GM06990 (cell line): ENCODE measurements around the gene SPINDOC.
A peak's percentile ranks its signal among the peaks of the same experiment; 100 is the strongest.

Experiments used
- DNase-seq: peaks from one replicate; pipeline ENCODE4 v3.0.0-alpha.2; 2011; ENCODE audit not compliant: insufficient read length; ENCODE audit errors: extremely low read depth
- H3K27me3 ChIP-seq: replicated peaks from 2 replicates; pipeline ENCODE4 v1.6.0; 2011; ENCODE audit warnings: low read length; ENCODE audit not compliant: control insufficient read depth, insufficient read depth
- H3K36me3 ChIP-seq: 2 replicates; pipeline ENCODE4 v1.5.1; 2011; ENCODE audit warnings: low read length; ENCODE audit not compliant: control insufficient read depth, insufficient read depth
- H3K4me3 ChIP-seq: replicated peaks from 2 replicates; pipeline ENCODE4 v1.5.1; 2011; ENCODE audit warnings: low read depth, mild to moderate bottlenecking, control low read depth, low read length
- CTCF ChIP-seq: IDR thresholded peaks from 2 replicates; pipeline ENCODE4 v1.5.1; 2011; ENCODE audit warnings: low read length, control low read depth, mild to moderate bottlenecking, inconsistent platforms; ENCODE audit not compliant: insufficient read depth, poor library complexity, severe bottlenecking

The SPINDOC gene

GRCh38 chr11:63837739-63838138 lies 24.5 kb downstream of the SPINDOC start:
- TF ChIP-seq CTCF: no peak
- peaks cover 3% of the 10 kb centered on the region; the same call in 1 of the 2 replicates for H3K36me3 ChIP-seq
- no peaks in the 10 kb centered on the region for H3K27me3 ChIP-seq
- no peak for DNase-seq
- H3K4me3 ChIP-seq: peak overlapping the region; percentile 58; the same call in 1 of the 2 replicates

- no peak for DNase-seq
- H3K36me3 ChIP-seq: peaks cover 6% of the 10 kb centered on the region
- peak overlapping the region; percentile 58 for H3K4me3 ChIP-seq
- H3K27me3 ChIP-seq: no peaks in the 10 kb centered on the region
- TF ChIP-seq CTCF: no peak
These were observed 25.0 kb downstream of the SPINDOC start for GRCh38 chr11:63838150-63838677.

- peak; percentile 96 for DNase-seq
- peaks cover 9% of the 10 kb centered on the region for H3K36me3 ChIP-seq
- H3K27me3 ChIP-seq: no peaks in the 10 kb centered on the region
- peak within 1 kb of the TSS; percentile 72 for H3K4me3 ChIP-seq
- TF ChIP-seq CTCF: no peak
These were observed 25.6 kb downstream of the SPINDOC start, which contains the start of gene MARK2 for GRCh38 chr11:63838678-63839507. Gene MARK2 (plus strand): TSS chr11:63839110. CDS start chr11:63839507, 397 bp downstream.

GRCh38 chr11:63839508-63840355 lies 26.5 kb downstream of the SPINDOC start:
- H3K4me3 ChIP-seq: peak overlapping the region; percentile 72
- TF ChIP-seq CTCF: no peak
- DNase-seq: peak; percentile 64
- H3K36me3 ChIP-seq: peaks cover 9% of the 10 kb centered on the region
- H3K27me3 ChIP-seq: no peaks in the 10 kb centered on the region

- peak overlapping the region; percentile 72 for H3K4me3 ChIP-seq
- no peak for TF ChIP-seq CTCF
- DNase-seq: no peak
- no peaks in the 10 kb centered on the region for H3K27me3 ChIP-seq
- H3K36me3 ChIP-seq: peaks cover 11% of the 10 kb centered on the region
These were observed 27.3 kb downstream of the SPINDOC start for GRCh38 chr11:63840356-63841060.
